NCI-H226 (cell line): ENCODE measurements around the gene MAPK14.

Experiments used
- DNase-seq: peaks from one replicate; pipeline ENCODE4 v3.0.0-alpha.2; 2015

Gene MAPK14

DNA sequence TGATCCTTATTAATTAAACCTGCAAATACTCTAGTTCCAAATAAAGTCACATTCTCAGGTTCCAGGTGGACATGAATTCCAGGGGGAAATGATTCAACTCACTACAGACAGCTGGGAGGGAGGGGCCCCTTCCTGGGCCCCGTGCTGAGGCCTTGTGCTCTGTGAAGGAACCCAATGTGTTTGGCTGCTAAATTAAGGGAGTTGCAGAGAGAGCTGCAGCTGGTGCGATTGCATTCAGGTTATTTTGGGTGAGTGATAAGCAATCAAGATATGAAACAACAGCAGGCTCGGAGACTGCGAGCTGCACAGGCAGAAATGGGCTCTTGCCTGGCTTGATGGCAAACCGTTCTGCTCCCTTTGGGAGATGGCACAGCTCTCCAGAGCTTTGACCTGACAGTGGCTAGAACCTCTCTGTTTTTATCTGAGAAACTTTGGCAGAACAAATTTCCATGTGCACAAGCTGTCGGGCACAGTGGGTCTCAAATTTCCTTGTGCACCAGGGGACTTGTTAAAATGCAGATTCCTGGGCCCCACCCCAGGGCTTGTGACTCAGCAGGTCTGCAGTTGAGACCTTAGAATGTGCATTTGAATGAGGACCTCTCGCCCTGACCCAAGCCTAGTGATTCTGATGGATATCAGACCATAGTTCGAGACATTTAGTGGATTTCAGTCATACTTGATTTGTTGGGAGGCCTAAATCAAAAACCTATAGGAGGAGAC is 112.5 kb downstream of the MAPK14 start:
- DNase-seq = no peak

DNA sequence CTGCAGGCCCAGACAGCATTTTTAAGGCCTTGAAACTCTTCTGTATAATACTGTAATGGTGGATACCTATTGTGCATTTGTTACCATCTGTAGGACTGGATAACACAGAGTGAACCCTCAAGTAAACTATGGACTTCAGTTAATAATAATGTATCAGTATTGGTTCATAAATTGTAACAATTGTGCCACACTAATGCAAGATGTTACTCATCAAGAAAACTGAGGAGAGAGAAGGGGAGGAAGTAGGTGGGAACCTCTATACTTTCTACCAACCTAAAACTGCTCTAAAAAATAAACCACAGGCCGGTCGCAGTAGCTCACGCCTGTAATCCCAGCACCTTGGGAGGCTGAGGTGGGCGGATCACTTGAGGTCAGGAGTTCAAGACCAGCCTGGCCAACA is 113.5 kb downstream of the MAPK14 start:
- no peak for DNase-seq

DNA sequence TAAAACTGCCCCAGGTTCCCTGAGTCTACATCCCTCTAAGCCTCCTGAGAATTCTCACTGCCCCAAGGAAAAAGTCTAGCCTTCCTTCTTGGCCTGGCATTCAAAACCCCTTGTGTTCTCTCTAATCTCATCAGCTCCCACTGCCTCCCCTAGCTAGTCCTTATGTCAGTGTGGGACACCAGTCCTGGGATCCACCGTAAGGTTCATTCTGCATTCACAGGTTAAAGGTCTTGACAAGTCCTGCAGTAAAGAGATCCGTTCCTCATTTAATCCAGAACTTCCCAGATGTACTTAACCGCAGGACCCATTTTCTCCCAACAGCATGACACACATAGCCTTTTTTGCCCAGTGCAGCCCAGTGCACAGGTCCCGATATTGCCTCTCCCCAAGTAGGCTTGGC is 114.4 kb downstream of the MAPK14 start:
- DNase-seq = no peak

DNA sequence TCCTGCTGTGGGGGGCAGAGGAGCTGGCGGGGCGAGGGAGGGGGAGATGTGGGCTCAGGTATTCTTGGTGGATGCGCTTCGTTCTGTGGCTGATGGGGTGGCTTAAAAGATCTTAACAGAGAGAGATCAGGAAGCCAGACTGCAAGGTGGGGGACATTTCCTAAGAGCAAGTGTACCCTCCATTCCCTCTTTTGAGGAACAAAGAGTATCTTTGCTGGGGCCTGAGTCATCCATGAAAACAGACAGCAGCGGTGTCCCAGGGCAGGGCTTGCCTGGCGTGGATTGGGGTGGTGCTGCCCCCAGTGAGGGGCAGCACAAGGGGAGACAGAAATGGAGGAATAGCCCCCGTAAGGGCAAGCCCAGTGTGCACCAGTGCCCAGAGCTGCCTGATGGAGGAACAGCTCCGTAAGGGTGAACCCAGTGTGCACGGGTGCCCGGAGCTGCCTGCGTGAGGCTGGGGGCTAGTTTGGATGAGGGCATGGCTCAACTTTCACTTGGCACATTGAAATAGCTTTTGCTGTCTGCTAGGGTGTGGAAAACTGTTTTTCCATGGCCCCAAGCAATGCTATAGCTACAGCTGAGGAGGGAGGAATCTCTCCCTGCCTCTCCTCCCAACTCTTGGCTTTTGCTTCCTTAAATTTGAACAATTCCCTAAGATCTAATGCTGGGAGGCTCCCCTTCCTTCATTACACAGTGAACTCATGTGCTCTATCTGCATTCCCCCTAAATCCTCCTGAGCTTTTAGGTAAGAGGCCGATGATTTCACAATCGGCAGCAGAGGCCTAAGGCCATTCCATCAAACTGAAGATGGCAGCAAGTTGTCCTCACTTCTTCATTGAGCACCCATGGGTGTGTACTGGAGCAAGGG is 115.6 kb downstream of the MAPK14 start:
- DNase-seq = no peak

DNA sequence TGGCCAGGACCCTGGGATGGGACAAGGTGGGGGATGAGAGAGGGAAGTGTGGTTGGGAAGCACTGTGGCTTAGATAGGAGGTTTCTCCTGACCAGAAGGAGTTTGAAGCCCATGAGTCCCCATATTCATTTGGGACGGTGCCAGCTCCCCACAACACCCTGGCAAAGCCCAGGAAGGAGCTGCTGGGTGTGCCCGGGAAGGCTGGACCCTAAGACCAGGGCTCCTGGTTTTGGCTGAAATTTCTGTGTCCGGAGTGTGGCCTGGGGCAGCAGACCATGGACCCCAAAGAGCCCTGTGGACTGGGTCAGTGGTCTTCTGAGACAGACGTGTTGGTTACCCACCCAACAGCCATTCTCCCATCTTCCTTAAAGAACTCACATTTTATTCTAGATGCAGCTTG is 117.9 kb downstream of the MAPK14 start:
- DNase-seq = no peak

DNA sequence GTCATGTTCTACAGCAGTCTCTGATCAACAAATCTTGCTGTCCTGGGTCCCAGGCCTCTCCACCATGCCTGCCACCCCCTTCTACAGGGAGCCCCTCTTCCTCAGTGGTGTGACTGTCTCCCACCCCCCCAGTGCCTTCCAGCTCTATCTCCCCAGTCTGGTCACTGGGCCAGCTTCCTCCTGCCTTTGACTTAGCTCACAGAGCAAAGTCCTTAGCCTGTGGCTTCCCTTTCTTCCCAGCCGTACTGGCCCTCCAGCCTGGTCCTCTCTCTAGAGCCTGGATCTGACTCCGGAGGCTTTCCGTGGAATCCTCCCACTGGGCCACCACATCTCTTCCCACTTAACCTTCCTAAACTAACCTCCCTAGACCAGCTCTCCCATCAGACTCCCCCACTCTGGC is 119.7 kb downstream of the MAPK14 start:
- DNase-seq = no peak

DNA sequence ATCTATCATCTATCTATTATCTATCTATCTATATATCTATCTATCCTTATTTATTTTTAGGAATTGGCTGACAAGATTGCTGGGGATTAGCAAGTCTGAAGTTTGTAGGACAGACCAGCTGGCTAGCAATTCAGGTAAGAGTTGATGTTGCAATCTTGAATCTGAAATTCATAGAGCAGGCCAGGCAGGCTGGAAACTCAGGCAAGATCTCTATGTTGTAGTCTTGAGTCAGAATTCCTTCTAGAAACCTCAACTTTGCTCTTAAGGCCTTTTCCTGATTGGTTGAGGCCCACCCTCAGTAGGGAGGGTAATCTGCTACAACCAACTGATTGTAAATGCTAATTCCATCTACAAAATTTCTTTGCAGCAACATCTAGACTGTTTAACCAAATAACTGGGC is 121.9 kb downstream of the MAPK14 start:
- DNase-seq = no peak

DNA sequence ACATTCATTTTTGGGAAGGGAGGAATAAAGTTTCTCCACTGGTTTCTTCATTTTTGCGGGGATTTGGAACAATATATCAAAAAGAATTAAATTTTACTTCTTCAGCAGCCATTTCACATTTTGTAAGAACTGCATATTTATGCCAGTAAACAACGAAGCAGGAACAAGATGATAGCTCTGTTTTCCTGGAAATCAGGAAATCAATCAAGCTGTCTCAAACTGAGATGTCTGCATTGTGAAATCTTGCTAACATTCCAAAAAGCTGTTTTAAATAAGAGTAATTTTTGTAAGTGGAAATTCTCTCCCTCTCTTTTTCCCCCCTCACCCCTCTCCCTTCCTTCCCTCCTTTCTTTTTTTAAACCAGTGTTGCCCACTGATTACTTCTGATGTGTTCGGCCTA is 122.7 kb downstream of the MAPK14 start:
- DNase-seq = no peak

DNA sequence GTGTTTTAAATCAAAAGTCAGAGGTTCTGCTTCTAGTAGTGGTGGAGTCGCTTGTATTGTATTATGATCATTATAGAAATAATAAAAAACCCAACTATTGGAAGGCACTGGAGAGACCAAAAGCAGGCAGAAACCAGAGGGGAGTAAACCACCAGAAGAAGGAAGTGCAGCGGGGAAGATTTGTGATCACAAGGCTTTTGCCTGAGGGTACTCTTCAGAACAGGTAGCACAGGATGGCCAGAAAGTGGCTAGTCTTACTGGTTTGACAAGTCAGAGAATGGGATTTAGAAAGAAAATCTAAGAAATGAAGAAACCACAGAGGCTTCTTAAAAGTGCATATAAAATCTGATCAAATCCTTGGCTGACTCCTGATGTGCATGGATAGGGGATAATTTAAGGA is 126.7 kb downstream of the MAPK14 start:
- no peak for DNase-seq

DNA sequence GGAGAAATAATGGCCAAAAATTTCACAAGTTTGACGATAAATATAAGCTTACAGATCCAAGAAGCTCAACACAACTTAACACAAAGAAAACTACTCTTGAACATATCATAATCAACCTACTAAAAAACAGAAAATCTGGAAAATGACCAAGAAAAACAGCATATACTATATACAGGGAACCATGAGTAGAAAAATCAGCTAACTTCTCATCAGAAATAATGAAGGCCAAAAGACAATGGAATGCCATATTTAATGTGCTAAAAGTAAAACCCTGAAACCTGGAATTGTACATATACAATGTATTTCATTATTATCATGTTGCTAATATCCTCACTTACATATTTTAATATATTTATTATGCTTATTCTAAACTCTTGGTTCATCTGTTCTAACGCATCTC is 128.1 kb downstream of the MAPK14 start:
- no peak for DNase-seq

DNA sequence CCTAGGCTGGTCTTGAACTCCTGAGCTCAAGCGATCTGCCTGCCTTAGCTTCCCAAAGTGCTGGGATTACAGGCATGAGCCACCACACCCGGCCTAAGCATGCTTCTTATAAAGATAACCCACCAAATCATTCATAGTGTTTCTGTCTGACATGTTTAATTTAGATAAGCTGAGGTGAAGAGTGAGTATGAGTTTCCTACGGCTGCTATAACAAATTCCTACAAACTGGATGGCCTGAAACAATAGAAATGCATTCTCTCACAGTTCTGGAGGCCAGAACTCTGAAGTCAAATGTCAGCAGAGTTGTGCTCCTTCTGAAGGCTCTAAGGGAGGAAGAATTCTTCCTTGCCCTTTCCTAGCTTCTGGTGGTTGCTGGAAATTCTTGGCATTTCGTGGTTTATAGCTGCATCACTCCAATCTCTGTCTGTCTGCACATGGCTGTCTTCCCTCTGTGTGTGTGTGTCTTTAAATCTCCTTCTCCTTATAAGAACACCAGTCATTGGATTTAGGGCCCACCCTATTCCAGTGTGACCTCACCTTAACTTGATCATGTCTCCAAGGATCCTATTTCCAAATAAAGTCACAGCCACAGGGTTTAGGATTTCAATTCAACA is 132.6 kb downstream of the MAPK14 start:
- peak; percentile 39 for DNase-seq
